ENCODE measurements around the gene PRMT1. TPM values are rescaled to one million over a fixed set of nuclear protein-coding genes. Genes with fewer than 3 reads are reported as not detected.
"Not testable (repeated sequence)": the region's sequence is repeated elsewhere in the genome, so short reads cannot be mapped to it uniquely, and the experiment has no call there.

Gene PRMT1

GRCh38 chr19:49719420-49719819 lies 42.3 kb downstream of the PRMT1 start:
- not testable (repeated sequence) for H2AK5ac ChIP-seq (ENCODE audit: low read length); H3K18ac ChIP-seq (ENCODE audit: low read length)

GRCh38 chr19:49727217-49728030 lies 50.4 kb downstream of the PRMT1 start:
- H2BK120ac ChIP-seq (ENCODE audit: low read depth, low read length), result no peak overlapping the region
- H4K5ac ChIP-seq (ENCODE audit: low read length), result no peak overlapping the region
- H3K23ac ChIP-seq (ENCODE audit: low read length), result no peak overlapping the region
- H3K27me3 ChIP-seq (ENCODE audit: insufficient read depth, low read length, poor library complexity), result no peaks in the 10 kb centered on the region
- no peak for DNase-seq
- no peaks in the 10 kb centered on the region for H3K79me2 ChIP-seq (ENCODE audit: control insufficient read depth, insufficient read depth, low read length)
- no peaks in the 10 kb centered on the region for H3K36me3 ChIP-seq (ENCODE audit: control insufficient read depth, insufficient read depth, low read length)
- no CpG with 5 or more reads among the region's 23 CpGs for WGBS (ENCODE audit: extremely low coverage, insufficient coverage, low lambda C conversion rate)
- H3K4ac ChIP-seq (ENCODE audit: low read depth, low read length), result no peak overlapping the region
- H2AK5ac ChIP-seq (ENCODE audit: low read length), result no peak overlapping the region
- no peak overlapping the region for H3K18ac ChIP-seq (ENCODE audit: low read length)
- H2BK5ac ChIP-seq (ENCODE audit: low read length), result no peak overlapping the region
- no peak overlapping the region for H3K4me2 ChIP-seq (ENCODE audit: low read length)
- H4K8ac ChIP-seq (ENCODE audit: low read depth, low read length), result no peak overlapping the region
- H3K4me1 ChIP-seq (ENCODE audit: control insufficient read depth, low read depth, low read length), result no peaks in the 10 kb centered on the region
- no peak overlapping the region for H2BK15ac ChIP-seq (replicated peaks; ENCODE audit: low read depth)
- H3K4me3 ChIP-seq (ENCODE audit: low read length), result no peak overlapping the region
- H3K27ac ChIP-seq (ENCODE audit: low read depth, low read length), result no peak overlapping the region
- H3K56ac ChIP-seq (ENCODE audit: low read length), result no peak overlapping the region
- H3K9ac ChIP-seq (ENCODE audit: low read length), result no peak overlapping the region
- no peaks in the 10 kb centered on the region for H3K79me1 ChIP-seq (ENCODE audit: low read length)

More at GRCh38 chr19:49719420-49719819, 42.3 kb downstream of the PRMT1 start:
- H3K27ac ChIP-seq (ENCODE audit: low read depth, low read length); H3K27me3 ChIP-seq (ENCODE audit: insufficient read depth, low read length, poor library complexity); H3K4me3 ChIP-seq (ENCODE audit: low read length); H3K4me2 ChIP-seq (ENCODE audit: low read length); H3K23ac ChIP-seq (ENCODE audit: low read length); H2BK5ac ChIP-seq (ENCODE audit: low read length); H3K9ac ChIP-seq (ENCODE audit: low read length); DNase-seq; H3K79me1 ChIP-seq (ENCODE audit: low read length); H3K36me3 ChIP-seq (ENCODE audit: control insufficient read depth, insufficient read depth, low read length); H3K4me1 ChIP-seq (ENCODE audit: control insufficient read depth, low read depth, low read length); H3K79me2 ChIP-seq (ENCODE audit: control insufficient read depth, insufficient read depth, low read length); H4K8ac ChIP-seq (ENCODE audit: low read depth, low read length); H4K5ac ChIP-seq (ENCODE audit: low read length); H3K56ac ChIP-seq (ENCODE audit: low read length); H2BK15ac ChIP-seq (replicated peaks; ENCODE audit: low read depth); H3K4ac ChIP-seq (ENCODE audit: low read depth, low read length); H2BK120ac ChIP-seq (ENCODE audit: low read depth, low read length): not testable (repeated sequence)
- no CpG with 5 or more reads among the region's 22 CpGs for WGBS (ENCODE audit: extremely low coverage, insufficient coverage, low lambda C conversion rate)

GRCh38 chr19:49730166-49730565 lies 53.1 kb downstream of the PRMT1 start:
- Histone ChIP-seq H4K5ac (ENCODE audit: low read length) (no peak overlapping the region), H3K36me3 (ENCODE audit: control insufficient read depth, insufficient read depth, low read length) (no peaks in the 10 kb centered on the region), H2BK15ac (replicated peaks; ENCODE audit: low read depth) (no peak overlapping the region), H3K9ac (ENCODE audit: low read length) (no peak overlapping the region), H3K27me3 (ENCODE audit: insufficient read depth, low read length, poor library complexity) (no peaks in the 10 kb centered on the region), H2BK5ac (ENCODE audit: low read length) (no peak overlapping the region), H3K4me1 (ENCODE audit: control insufficient read depth, low read depth, low read length) (no peaks in the 10 kb centered on the region), H3K56ac (ENCODE audit: low read length) (no peak overlapping the region), H3K18ac (ENCODE audit: low read length) (no peak overlapping the region), H2BK120ac (ENCODE audit: low read depth, low read length) (no peak overlapping the region), H3K79me1 (ENCODE audit: low read length) (no peaks in the 10 kb centered on the region), H4K8ac (ENCODE audit: low read depth, low read length) (no peak overlapping the region), H3K4me3 (ENCODE audit: low read length) (no peak overlapping the region), H3K27ac (ENCODE audit: low read depth, low read length) (no peak overlapping the region), H3K4ac (ENCODE audit: low read depth, low read length) (no peak overlapping the region), H3K79me2 (ENCODE audit: control insufficient read depth, insufficient read depth, low read length) (no peaks in the 10 kb centered on the region), H2AK5ac (ENCODE audit: low read length) (no peak overlapping the region), H3K4me2 (ENCODE audit: low read length) (no peak overlapping the region), H3K23ac (ENCODE audit: low read length) (no peak overlapping the region)
- no peak for DNase-seq
- 100% methylated on average over 1 of the region's 5 CpGs for WGBS (ENCODE audit: extremely low coverage, insufficient coverage, low lambda C conversion rate)

Small RNA genes within 50 kb of the gene (small RNA-seq; reads per million reads assigned to genes)
- gene MIR5088 (ENCODE audit: insufficient read depth), result not detected

All from mesendoderm (in vitro differentiated cells).